NCI-H1694 treated with DMSO at 0.1 percent for 48 hours (cell line): ENCODE results near the gene ANTXR1.
"Not testable (repeated sequence)": the region's sequence is repeated elsewhere in the genome, so short reads cannot be mapped to it uniquely, and the experiment has no call there.

Experiments used
- DNase-seq: peaks from one replicate; lab custom pipeline; 2025; lab: John Stamatoyannopoulos, UW

ANTXR1 gene

DNA sequence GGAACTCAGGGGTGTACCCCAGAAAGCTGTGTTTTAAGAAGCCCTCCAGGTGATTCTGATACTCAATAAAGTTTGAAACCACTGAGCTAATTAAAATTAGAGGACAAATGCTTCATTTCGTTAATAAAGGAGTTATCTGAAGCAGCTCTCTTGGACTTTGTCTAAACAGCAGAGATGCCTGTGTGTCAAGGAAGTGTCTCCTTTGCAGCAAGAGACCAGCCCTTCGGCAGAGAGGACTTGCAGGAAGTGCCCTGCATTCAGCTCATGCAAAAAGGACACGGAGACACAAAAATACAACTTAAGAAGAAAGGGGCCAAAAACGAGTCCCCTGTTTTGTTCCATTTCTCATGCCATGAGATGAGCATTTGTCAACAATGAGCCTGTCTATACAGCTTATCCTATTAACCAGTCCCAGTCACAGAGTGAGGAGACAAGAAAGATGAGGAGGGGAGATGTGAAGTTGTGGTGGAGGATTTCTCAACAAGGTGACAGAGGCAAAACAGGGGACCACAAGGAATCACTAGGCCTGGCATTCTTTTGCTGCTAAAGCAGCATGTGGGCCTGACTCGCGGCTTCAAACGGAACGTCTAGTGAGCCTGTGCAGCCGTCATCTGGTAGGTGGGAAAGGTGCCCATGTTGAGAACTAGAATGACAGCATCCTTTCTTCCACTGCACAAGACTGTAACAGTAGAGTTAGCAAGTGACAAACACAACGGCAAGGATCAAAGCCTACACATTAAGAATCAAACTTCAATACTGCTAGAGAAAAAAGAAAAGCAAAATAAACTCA lies 152.3 kb downstream of the ANTXR1 start:
- DNase-seq: no peak

DNA sequence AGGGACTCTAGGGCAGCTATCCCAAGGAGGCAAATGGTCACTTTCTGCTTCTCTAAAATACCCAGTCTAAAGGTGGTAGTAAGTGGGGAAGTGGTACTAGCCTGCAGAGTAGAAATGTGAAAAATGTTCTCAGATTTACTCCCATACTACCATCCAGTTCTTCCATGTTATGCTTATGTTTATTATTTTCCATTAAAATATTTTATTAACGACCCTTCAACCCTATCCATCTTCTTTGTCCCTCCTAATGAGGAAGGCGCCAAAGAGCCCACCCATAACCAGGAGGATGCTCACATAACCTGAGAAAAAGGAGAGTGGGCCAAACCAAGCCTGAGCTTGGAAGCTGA lies 153.5 kb downstream of the ANTXR1 start:
- DNase-seq: no peak

DNA sequence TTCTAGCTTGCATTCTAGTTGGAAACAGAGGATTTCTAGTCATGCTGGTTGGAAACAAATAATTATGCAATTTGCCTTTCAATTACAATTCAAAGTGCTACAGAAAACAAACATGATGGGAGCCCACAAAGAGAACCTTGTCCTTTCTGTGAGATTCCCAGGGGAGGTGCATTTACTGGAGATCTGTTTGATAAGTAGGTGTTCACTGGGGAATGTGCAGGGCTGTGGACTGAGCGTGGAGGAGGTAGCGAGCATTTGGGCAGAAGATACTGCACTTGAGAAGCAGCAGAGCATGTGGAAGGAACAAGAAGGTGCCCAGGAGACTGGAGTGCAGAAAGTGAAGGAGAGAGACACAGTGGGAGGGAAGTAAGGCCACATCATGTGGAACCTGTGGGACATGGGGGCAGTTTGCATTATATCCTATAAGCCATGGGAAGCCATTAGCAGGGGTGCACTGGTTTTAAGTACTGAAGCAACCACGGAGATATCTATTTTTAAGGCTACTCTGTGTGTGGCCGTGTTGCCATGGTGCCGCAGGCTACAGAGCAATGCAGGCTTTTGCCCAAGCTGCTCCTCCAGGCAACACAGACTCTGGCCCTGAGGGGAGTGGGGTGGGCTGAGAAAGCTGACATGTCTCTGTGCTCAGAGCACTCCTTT lies 154.0 kb downstream of the ANTXR1 start:
- no peak for DNase-seq

DNA sequence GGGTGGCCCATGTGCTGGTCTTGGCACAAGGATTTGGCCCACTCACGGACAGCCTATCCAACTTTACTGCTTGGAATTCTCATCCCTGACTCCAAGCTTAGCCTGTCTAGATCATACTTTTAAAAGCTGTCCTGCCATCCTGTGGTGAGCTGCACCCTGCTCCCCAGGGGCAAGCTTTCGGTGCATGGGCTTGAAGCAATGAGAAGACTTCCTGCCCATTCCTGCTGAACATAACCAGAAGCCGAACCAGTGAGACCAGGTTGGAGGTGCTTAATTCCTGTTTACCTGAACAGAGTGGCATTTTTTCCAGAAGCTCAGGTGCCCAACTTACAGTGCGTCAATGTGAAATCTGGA lies 154.5 kb downstream of the ANTXR1 start:
- DNase-seq: no peak

DNA sequence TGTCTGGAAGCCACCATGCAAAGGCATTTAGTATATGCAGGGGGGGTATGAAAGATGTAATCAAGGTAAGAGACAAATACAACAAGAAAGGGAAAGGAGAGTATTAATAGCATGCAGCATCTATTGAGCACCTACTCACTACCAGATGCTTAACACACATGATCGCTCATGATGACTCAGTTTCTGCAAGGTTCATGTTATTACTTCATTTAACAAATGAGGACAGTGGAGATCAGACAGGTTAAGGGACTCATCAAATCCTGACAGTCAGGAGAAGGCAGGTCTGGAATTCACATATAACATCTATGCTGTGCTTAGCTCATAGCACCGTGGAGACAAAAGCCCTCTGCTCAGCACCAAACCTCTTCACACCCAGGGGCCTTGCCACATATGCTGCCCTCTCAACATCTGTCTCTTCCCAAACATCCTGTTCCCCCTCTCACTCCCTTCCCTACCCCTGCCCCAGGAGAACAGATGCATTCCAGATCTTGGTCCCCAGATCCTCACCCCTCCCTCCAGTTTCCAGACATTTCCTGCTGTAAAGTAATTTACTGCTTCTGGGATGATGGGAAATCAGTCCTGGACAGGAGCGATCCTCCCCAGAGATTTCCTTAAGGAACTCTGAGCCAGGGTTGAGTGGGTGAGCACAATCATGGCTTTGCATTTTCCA lies 155.3 kb downstream of the ANTXR1 start:
- no peak for DNase-seq

DNA sequence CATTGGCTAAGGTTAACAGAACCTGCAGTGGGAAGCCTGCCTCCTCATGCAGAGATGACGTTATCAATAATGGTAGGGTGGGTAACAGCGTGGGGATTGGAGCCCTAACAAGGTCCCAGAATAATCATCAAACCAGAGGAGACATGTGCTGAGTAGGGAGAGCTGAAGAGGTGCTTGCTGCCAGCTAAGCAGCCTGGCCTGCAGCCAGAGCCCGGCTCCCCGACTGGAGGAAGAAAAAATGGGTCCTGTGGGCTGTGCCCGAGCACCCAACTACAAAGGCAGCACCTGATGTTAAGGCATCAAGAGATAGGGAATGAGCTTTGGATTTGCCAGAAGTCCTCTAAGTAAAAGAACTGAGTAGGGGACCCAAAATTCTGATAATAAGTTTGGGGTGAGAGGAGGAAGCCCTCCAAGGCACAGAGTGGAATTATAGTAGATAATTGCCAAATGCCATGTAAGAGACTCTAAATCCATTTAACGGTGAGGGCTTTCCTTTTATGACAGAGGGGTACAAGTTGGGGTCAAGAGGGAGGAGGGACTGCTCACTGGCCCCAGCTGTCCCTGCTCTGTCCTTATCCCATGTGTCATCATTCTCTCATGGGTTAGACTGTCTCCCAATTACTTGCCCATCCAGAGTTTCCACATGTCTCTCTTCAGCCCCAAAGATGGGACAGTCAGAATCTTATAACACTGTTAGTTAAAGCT lies 156.1 kb downstream of the ANTXR1 start:
- no peak for DNase-seq

DNA sequence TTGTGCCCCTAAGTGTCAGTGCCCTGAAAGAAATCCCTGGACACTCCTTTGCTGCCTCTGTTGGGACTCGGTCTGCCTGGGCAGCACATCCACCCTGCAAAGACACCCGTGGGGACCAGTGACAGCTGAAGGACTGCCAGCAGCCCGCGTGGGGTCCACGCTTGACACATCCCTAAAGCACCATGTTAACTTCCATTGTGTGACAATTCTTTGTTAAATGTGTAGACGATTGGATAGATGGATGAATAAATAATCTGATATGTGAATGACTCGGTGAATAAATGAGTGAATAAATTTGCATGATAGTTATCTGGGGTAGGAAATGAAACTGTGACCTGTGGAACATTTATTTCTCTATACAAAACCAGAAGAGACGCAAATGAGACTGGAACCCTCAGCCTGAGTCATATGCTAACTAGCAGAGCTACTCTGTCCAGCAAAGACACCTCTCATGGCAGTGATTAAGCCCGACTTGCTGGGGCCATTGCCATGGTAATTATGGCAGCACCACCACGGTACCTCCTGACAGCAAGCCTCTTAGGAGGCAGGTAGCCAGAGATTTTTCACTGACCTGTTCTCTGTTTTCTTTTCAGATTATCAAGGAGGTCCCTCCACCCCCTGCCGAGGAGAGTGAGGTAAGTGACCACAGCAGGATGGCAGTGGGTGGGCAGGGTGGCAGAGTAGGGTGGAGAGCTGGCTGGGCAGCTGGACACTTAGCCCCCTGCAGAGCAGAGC lies 156.8 kb downstream of the ANTXR1 start:
- no peak for DNase-seq

DNA sequence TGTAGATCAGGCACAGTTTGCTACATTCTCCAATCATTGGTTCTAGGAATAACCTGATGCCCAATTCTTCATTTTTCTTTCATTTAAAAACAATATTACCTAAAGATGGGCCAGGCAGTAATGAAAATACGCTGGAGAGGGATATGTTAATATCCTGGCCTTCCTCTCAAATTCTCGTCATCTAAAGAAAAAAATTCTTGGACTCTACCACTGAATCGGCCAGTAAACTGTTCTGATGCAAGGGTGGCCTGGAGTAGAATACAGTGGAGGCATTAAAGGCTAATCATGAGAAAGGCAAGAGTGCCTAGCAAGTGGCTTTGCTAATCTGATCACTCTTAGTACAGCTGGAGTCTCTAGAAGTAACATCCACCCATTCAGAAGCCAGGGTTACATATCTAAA lies 157.7 kb downstream of the ANTXR1 start:
- DNase-seq: no peak

DNA sequence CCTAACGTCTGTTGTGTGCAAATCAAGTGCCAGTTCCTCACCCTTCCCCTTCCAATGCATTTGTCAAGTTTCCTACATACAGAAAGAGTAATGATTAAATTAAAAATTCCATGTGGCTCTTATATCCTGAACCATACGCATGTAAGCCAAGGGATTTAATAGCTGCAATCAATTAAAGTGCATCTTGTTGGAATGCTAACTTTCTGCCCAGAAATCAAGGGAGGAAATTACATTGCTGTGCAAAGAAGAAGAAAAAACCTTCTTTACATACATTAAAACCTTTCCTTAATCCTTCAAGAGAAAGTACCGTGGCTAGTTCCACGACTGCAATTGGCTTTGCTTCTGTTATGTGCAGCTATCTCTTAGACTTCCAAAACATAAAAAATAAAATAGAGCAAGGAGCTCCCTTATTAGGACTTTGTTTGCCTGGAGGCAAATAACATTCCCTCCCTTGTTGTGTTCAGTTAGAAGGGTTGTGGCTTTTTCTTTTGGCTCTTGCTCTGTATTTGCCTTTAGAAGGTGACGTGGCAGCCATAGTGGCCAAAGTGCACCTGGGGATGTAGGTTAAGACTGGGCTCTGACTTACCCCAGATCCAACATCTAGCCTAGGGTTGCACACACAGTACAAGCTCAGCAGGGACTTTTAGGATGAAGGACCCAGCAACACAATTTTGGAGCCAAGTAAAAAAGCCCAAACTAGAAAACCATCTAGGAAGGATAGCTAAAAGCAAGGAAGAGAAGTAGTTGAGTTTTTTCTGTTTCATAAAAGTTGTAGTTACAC lies 158.3 kb downstream of the ANTXR1 start:
- DNase-seq: no peak

DNA sequence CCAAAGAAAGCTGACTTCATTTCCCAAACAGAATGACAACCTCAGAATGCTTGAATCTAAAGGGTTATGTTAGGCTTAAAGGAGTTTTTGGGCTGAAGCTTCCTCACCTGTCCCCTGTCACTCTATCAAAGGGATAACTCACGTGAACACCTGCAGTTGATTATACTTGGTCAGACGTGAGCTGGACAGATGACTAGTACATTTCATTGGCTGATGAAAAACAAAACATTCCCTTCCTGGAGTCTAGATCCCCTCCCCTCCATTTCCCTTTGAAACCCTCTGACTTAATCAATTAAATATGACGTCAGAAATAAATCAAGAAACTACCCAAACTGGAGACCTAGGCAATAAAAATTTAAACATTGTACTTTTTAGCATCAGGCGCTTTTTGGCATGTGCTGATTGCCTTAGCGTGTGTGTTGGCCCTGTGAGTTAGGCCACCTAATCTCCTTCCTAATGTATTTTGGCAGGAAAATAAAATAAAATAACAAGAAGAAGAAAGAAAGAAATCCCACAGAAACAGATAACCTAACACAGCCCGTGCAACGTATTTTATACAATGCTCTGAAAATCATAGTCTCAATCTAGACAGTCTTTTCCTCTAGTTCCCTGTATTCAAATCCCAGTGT lies 159.0 kb downstream of the ANTXR1 start:
- no peak for DNase-seq

DNA sequence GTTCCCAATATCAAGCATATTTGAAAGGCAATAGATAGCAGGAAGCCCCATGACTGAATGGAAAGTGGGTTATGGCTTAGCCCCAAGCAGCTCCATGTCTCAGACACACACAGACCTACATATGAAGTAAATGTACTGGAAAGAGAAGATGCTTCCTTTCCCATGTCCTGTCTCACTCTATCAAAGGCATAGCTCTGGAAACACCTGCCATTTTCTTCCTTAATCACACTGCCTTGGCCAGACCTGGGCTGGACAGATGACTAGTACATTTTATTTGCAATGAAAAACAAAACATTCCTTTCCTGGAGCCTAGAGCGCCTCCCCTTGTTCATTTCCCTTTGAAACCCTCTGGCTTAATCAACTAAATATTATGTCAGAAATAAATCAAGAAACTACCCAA lies 160.7 kb downstream of the ANTXR1 start:
- no peak for DNase-seq

DNA sequence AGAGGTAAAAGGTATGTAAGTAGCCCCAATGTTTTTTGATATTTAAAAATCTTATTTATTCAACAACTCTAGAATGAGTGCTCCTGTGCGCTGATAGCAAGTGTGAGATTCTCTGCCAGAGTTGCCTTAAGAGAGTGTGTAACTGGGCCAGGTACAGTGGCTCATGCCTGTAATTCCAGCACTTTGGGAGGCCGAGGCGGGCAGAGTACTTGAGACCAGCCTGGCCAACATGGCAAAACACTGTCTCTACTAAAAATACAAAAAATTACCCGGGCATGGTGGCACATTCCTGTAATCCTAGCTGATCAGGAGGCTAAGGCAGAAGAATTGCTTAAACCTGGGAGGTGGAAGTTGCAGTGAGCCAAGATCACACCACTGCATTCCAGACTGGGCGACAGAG lies 161.2 kb downstream of the ANTXR1 start:
- not testable (repeated sequence) for DNase-seq

DNA sequence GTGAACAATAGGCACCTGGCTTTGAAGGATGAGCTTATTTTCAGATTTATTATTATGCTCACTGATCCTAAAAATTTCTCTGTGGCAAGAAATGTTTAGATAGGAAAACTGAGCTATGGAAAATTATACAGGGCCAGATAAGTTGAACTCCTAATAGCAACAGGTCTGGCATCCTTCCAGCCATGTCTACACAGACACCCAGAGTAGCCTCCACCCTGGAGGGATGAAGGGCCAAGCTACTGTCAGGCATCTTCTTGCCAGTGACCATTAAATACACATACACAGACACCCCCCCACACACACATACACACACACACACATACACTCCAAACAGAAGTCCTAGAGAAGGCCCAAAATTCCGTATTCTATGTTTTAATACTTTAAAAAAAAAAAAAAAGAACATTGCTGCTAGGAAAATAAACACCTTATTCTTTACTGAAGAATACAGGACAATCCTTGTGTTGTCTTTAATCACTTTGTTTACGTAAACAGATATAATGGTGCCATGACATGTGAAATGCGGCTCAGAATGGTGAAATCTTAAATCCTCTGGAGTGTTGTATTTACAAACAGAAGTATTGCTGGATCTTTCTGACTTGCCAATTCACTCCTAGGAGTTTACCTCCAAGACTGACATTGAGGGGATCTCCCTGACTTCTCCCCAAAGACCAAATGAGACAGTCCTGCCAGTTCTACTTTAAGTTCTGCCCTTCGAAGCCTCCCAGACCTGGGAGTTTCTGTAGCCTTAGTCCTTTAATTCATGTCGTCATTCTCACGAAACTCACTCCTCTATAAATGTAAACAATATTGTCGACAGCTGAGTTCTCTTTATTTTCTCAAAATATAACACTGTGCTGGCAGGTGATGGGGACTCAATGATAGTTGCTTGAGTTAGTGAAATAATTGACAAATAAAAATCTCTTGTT lies 163.1 kb downstream of the ANTXR1 start:
- DNase-seq: no peak

DNA sequence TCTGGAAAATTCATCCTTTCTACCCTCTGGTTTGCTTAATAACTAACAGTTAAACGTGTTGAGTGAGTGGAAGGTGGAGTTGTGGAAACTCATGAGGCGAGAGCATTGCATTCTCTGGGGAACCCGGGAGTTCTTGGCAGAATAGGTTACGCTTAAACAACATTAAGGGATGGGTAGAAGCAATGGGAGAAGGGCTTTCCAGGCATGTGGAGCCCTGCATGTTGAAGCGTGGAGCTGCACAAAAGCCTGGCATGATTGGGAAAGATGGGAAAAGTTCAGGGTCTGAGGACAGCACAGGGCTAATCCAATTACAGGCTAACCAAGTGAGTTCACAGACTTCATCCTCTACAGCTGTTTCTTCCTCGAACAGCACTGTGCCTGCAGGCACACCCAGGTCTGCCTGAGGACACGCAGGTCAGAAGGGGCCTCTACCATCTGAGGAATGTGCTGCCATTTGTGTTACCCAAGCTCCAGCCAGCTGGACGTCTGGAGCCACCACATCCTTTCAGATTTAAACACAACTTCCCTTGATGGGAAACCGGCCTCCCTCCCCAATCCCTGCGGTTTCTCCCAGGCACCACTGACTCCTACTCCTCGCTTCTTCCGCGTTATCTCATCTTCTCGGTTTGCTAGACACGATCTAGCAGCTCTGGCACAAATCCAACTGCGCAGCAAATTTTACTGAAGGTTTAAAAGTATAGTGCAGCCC lies 164.2 kb downstream of the ANTXR1 start:
- DNase-seq: no peak

DNA sequence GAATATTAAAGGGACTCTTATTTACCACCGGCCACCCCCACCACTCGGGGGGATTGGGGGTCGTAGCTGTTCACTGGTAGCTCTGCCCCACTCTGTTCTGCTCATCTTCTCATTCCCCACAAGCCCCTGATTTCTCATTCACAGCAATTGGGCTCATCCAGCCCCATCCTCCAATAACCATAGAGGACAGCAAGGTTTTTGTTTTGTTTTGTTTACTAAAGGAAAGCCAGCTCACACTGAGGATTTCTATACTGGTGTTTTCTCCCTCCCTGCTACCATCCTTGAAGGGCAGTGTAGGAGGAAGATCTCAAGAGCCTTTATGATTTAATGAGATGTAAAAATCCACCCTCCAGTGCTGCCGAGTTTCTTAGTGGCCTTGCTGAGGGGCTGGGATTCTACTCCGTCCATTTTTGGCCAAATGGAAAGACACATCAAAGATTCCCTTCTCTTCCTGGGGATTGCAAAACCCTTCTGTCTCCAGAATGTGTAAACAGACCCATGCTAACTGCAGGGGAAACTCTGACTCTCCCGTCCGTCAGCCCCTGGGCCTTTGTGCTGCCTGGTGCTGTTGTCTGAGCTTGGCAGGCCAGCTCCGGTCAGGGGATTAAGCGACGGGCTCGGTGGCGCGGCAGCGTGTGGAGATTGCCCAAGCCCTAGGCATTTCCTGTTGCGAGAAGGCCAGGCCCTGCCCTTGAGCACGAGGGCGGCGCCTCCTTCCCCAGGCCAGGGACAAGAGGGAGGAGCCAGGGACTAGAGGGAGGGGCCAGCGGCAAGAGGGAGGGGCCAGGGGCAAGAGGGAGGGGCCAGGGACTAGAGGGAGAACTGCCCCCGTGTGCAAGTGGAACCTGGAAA lies 165.0 kb downstream of the ANTXR1 start:
- no peak for DNase-seq

DNA sequence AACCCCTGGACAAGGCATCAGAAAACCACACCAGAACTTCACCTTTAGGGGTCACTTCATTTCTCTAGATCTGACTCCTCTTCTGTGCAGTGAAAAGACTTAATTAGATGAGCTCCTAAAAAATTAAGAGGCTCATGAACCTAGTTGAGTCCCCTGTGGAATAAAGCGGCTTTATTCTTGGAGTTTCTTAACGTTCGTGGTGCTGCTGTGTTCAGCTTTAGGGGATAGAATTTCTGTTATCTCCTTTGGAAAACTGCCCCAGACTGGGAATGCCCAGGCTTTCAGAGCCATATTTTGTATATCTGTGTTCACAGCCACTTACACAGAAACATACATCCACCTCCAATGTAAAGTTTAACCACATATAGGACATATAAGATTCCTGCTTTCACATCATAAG lies 165.8 kb downstream of the ANTXR1 start:
- no peak for DNase-seq

DNA sequence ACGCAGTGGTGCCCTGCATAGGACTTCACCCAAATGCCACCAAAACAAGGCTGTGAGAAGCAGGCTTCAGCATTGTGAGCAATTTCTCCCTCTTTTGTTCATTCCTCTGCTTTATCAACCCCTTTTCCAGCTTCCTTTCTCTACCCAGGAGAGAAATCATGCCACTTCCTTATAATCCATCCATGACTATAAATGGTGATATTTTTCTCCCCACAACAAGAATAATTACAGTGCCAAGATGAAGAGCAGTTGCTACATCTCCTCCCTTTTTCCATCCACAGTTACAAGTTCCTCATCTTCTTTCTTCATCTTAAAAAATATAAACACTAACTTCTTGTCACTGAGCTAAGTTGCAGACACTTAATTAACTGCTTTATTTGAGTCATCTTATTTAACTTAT lies 167.2 kb downstream of the ANTXR1 start:
- no peak for DNase-seq

DNA sequence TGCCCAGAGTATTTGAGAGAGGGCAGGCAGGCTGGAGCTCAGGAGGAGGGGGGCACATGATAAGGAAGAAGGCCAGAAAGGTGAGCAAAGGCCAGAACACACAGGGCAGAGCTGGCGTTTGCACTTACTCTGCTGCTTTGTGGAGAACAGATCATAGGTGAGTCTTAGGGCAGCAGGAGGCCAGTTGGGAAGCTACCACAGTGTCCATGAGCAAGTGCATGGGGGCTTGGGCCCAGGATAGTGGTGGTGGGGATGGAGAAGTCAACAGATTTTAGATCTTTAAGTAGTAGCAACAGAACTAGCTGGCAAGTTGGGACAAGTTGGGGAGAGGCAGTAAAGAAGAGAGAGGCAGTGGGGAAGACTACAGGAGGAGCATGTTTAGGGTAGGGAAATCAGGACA lies 168.0 kb downstream of the ANTXR1 start:
- DNase-seq: no peak
